SJSA1 (cell line): ENCODE measurements around the gene IGSF21. TPM values are rescaled to one million over a fixed set of nuclear protein-coding genes. Genes with fewer than 3 reads are reported as not detected.
"Not testable (repeated sequence)": the region's sequence is repeated elsewhere in the genome, so short reads cannot be mapped to it uniquely, and the experiment has no call there.

Source experiments
- DNase-seq, 2 experiments: peaks; one replicate each; pipeline ENCODE4 v3.0.0-alpha.2; 2015 to 2020; ENCODE audit warnings: low spot score in 2 of 2, low read depth in 1 of 2
- H3K27ac ChIP-seq: fragments of 250-450 bp; sonication (Bioruptor Pico); 2 replicates; pipeline ENCODE4 v1.5.1; 2020; ENCODE audit warnings: mild to moderate bottlenecking, moderate library complexity
- H3K27me3 ChIP-seq: fragments of 250-450 bp; sonication (Bioruptor Pico); replicated peaks from 2 replicates; pipeline ENCODE4 v1.5.1; 2020; ENCODE audit warnings: mild to moderate bottlenecking, moderate library complexity
- H3K36me3 ChIP-seq: fragments of 250-450 bp; sonication (Bioruptor Pico); 2 replicates; pipeline ENCODE4 v1.5.1; 2020; ENCODE audit warnings: mild to moderate bottlenecking
- H3K4me1 ChIP-seq: fragments of 250-450 bp; sonication (Bioruptor Pico); replicated peaks from 2 replicates; pipeline ENCODE4 v1.6.1; 2021; ENCODE audit warnings: mild to moderate bottlenecking
- H3K4me3 ChIP-seq: fragments of 250-450 bp; sonication (Bioruptor Pico); 2 replicates; pipeline ENCODE4 v1.5.1; 2020; ENCODE audit warnings: mild to moderate bottlenecking
- H3K9me3 ChIP-seq: fragments of 250-450 bp; sonication (Bioruptor Pico); replicated peaks from 2 replicates; pipeline ENCODE4 v1.5.1; 2020; ENCODE audit warnings: mild to moderate bottlenecking
- total RNA-seq: library from RNA; depleted of rRNA; stranded (reverse); fragments of >200 nt; shearing (Covaris generic); gene quantifications from 2 replicates; pipeline ENCODE4 v1.2.3, GENCODE V29; 2014

Gene IGSF21
- total RNA-seq, 1 experiment from 2014 or later = not detected

DNA sequence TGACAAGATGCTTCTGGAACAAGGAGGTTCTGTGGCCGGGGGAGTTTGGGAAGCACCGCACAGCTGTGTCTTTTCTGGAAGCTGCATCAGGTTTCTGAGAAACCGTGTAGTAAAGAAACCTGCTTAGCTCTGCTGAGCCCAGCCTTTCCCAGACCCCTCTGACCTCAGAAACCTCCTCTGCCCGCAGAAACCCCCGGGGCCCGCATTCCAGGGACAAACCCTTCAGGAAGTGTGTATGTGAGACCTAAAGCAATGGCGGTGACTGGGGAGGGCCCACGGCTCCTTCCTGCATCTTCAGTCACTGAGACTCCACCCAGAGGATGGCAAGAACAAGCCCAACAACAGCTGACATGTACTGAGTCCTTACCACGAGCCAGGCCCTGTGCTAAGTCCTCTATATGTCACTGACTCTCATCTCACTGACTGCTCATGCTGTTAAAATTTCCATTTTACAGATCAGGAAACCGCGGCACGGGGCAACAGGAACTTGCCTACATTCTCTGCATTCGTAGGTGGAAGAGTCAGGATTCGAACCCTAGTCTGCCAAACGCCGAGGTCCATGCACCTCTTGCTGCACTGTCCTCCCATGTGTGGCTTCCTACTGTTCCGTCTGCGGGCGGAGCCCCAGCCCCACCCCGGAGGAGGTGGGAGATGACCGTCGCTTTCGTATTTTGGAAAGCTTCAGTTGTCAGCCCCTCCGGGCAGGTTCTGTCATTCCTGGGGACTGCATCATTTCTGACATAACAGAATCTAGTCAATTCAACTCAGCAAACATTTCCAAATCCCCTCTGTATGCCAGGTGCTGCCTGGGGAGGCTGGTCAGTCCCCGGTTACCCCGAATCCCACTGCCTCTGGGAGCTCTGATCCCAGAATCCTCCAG lies 299.8 kb downstream of the IGSF21 start:
- H3K27me3 ChIP-seq = no peaks in the 10 kb centered on the region
- H3K4me3 ChIP-seq = no peak overlapping the region
- no peaks in the 10 kb centered on the region for H3K4me1 ChIP-seq
- H3K9me3 ChIP-seq = no peaks in the 10 kb centered on the region
- no peak overlapping the region for H3K27ac ChIP-seq
- DNase-seq = no peak
- no peaks in the 10 kb centered on the region for H3K36me3 ChIP-seq

- no peak for DNase-seq
- Histone ChIP-seq H3K4me3 (no peak overlapping the region), H3K4me1 (no peaks in the 10 kb centered on the region), H3K27me3 (no peaks in the 10 kb centered on the region), H3K9me3 (no peaks in the 10 kb centered on the region), H3K36me3 (no peaks in the 10 kb centered on the region), H3K27ac (no peak overlapping the region)
Observed at GRCh38 chr1:18408656-18409370, 301.2 kb downstream of the IGSF21 start.

DNA sequence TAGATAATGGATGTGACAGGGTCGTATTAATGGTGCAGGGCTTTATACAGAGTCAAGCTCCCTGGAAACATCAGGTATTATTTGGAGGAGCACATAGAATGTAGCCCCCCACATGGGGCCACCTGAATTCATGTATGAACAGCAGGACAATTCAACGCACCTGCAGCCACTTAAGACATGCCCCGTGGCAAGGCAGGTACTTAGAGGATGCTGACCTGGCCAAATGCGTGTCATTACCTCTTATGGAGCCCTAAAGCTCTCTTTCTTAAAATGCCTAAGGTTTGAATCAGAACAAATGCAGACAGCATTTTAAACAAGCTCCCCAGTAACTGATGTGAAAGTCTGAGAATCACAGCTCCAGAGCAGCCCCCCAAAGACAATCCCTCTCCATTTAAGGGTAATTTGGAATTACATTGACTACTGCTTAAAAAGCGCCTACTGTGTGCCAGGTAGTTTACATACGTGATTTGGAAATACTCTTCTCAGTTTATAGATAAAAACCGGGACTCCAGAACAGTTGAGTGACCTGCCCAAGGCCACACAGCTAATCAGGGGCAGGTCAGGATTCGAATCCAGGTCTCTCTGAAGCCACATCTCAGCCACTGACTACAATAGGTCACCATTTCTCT lies 302.1 kb downstream of the IGSF21 start:
- no peak overlapping the region for H3K27ac ChIP-seq
- no peaks in the 10 kb centered on the region for H3K4me1 ChIP-seq
- no peaks in the 10 kb centered on the region for H3K36me3 ChIP-seq
- no peaks in the 10 kb centered on the region for H3K9me3 ChIP-seq
- DNase-seq = no peak
- no peaks in the 10 kb centered on the region for H3K27me3 ChIP-seq
- no peak overlapping the region for H3K4me3 ChIP-seq

DNA sequence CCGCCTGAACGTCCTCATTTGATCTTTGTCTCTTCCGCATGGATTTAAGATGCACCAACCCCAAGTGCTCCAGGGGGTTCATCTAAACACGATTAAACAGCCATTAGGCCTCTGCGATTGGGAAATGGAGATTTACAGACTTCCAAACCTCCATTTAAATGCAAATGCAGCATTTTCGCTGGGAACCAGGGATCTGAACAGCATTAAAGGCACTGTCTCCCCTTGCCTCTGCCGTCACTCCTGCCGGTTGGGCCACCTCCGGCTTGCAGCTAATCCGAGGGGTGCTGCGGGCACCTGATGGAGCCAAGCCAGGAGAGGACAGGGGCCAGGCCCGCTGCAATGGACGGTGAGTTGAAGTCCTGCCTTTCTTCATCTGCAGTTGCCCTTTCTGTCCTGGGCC lies 302.8 kb downstream of the IGSF21 start:
- Histone ChIP-seq H3K4me1 (no peaks in the 10 kb centered on the region), H3K27ac (no peak overlapping the region), H3K4me3 (no peak overlapping the region), H3K27me3 (no peaks in the 10 kb centered on the region), H3K9me3 (no peaks in the 10 kb centered on the region), H3K36me3 (no peaks in the 10 kb centered on the region)
- DNase-seq = no peak

DNA sequence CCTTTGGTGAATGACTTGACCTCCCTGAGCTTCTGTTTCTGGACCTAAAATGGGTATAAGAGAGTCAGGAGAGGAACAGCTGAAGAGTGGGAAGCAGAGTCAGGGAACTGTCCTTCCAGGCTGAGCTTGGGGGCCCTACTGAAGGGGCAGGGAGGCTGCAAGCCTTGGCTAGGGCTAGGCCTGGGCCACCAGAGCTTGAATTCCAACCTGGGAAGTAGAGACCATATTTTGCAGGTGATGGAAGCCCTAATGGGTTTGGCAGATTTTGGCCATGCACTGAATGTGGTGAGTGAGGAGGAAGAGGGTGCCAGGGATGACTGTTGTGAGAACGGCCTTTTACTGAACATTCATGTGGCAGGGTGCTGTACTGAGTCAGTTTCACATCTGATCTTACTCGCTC lies 303.7 kb downstream of the IGSF21 start:
- H3K27me3 ChIP-seq = no peaks in the 10 kb centered on the region
- H3K36me3 ChIP-seq = no peaks in the 10 kb centered on the region
- no peaks in the 10 kb centered on the region for H3K9me3 ChIP-seq
- H3K4me3 ChIP-seq = no peak overlapping the region
- H3K27ac ChIP-seq = no peak overlapping the region
- no peaks in the 10 kb centered on the region for H3K4me1 ChIP-seq
- DNase-seq = no peak

GRCh38 chr1:18411820-18412641 lies 304.4 kb downstream of the IGSF21 start:
- Histone ChIP-seq H3K9me3 (no peaks in the 10 kb centered on the region), H3K4me3 (no peak overlapping the region), H3K36me3 (no peaks in the 10 kb centered on the region), H3K27ac (no peak overlapping the region), H3K4me1 (no peaks in the 10 kb centered on the region), H3K27me3 (no peaks in the 10 kb centered on the region; the same call in 1 of the 2 replicates)
- DNase-seq = no peak

GRCh38 chr1:18412882-18413353 lies 305.3 kb downstream of the IGSF21 start:
- Histone ChIP-seq H3K36me3 (no peaks in the 10 kb centered on the region), H3K27me3 (no peaks in the 10 kb centered on the region; the same call in 1 of the 2 replicates), H3K9me3 (no peaks in the 10 kb centered on the region), H3K4me3 (no peak overlapping the region), H3K4me1 (no peaks in the 10 kb centered on the region), H3K27ac (no peak overlapping the region)
- no peak for DNase-seq

GRCh38 chr1:18413541-18414305 lies 306.1 kb downstream of the IGSF21 start:
- Histone ChIP-seq H3K27me3 (no peaks in the 10 kb centered on the region; the same call in 1 of the 2 replicates), H3K36me3 (no peaks in the 10 kb centered on the region), H3K9me3 (no peaks in the 10 kb centered on the region), H3K27ac (no peak overlapping the region), H3K4me1 (no peaks in the 10 kb centered on the region), H3K4me3 (no peak overlapping the region)
- DNase-seq = no peak

DNA sequence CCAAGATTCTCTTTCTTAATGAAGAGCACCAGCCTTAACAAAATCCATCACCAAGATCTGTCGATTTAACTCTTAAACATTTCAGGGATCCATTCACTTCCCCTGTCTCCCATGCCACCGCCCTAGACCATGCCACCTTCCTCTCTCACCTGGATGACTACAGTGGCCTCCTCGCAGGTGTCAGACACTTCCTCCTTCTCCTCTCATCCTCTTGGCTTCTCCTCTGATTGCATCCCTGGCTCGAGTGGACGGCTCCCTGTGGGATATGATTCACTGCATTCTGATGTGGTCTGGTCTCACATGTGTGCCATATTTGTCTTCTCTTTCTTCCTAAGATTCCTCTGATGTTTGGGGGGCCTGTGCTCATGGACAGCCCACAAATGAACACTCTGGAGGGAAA lies 306.7 kb downstream of the IGSF21 start:
- DNase-seq = no peak

GRCh38 chr1:18414872-18415447 lies 307.4 kb downstream of the IGSF21 start:
- no peaks in the 10 kb centered on the region; the same call in 1 of the 2 replicates for H3K27me3 ChIP-seq
- no peak overlapping the region for H3K27ac ChIP-seq
- H3K36me3 ChIP-seq = no peaks in the 10 kb centered on the region
- H3K4me1 ChIP-seq = no peaks in the 10 kb centered on the region
- no peaks in the 10 kb centered on the region for H3K9me3 ChIP-seq
- no peak overlapping the region for H3K4me3 ChIP-seq
- no peak for DNase-seq

More for the DNA sequence above, 306.7 kb downstream of the IGSF21 start:
- Histone ChIP-seq H3K36me3 (no peaks in the 10 kb centered on the region), H3K9me3 (no peaks in the 10 kb centered on the region), H3K4me1 (no peaks in the 10 kb centered on the region), H3K27me3 (no peaks in the 10 kb centered on the region; the same call in 1 of the 2 replicates), H3K4me3 (no peak overlapping the region), H3K27ac (no peak overlapping the region)

- no peaks in the 10 kb centered on the region for H3K4me1 ChIP-seq
- H3K27me3 ChIP-seq = no peaks in the 10 kb centered on the region; the same call in 1 of the 2 replicates
- no peaks in the 10 kb centered on the region for H3K36me3 ChIP-seq
- no peak for DNase-seq
- no peaks in the 10 kb centered on the region for H3K9me3 ChIP-seq
- no peak overlapping the region for H3K27ac ChIP-seq
- H3K4me3 ChIP-seq = no peak overlapping the region
Observed at GRCh38 chr1:18415448-18416027, 307.9 kb downstream of the IGSF21 start.

DNA sequence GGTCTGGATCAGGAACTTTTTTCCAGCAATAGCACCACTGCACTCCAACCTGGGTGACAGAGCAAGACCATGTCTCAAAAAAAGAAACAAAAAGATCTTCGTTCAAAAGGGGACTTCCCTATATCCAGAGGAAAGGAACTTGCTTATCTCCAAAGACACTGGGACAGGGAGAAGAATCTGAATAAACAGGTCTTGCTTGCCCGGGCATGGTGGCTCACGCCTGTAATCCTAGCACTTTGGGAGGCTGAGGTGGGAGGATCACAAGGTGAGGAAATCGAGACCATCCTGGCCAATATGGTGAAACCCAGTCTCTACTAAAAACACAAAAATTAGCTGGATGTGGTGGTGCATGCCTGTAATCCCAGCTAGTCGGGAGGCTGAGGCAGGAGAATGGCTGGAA lies 308.5 kb downstream of the IGSF21 start:
- H3K4me1 ChIP-seq = not testable (repeated sequence)

More for the DNA sequence above, 308.5 kb downstream of the IGSF21 start:
- H3K27me3 ChIP-seq, H3K4me3 ChIP-seq, H3K36me3 ChIP-seq, DNase-seq, H3K9me3 ChIP-seq, H3K27ac ChIP-seq: not testable (repeated sequence)
